ENCODE measurements around the gene WDR41.

WDR41 gene

GRCh38 chr5:77438071-77438470 is 54.0 kb downstream of the WDR41 start:
- TF ChIP-seq TAF1 (IDR thresholded peaks at IDR 0.05; ENCODE audit: borderline replicate concordance, insufficient read depth, low read length), result no peak
- TF ChIP-seq POLR2AphosphoS5 (IDR thresholded peaks at IDR 0.05; ENCODE audit: low read depth, low read length), result no peak
- TF ChIP-seq FOXP2 (optimal IDR thresholded peaks at IDR 0.05; ENCODE audit: borderline replicate concordance, extremely low read depth, extremely low read length, insufficient read depth), result no peak

GRCh38 chr5:77437194-77437593 is 54.9 kb downstream of the WDR41 start:
- TF ChIP-seq FOXP2 (optimal IDR thresholded peaks at IDR 0.05; ENCODE audit: borderline replicate concordance, extremely low read depth, extremely low read length, insufficient read depth) (no peak), POLR2AphosphoS5 (IDR thresholded peaks at IDR 0.05; ENCODE audit: low read depth, low read length) (no peak), TAF1 (IDR thresholded peaks at IDR 0.05; ENCODE audit: borderline replicate concordance, insufficient read depth, low read length) (no peak), REST (IDR thresholded peaks at IDR 0.05; ENCODE audit: insufficient read depth in 1 of 2, low read depth in 2 of 2, low read length in 2 of 2) (no peak), SIN3A (IDR thresholded peaks at IDR 0.05; ENCODE audit: borderline replicate concordance, insufficient read depth, low read length) (no peak)

GRCh38 chr5:77431719-77432118 is 60.4 kb downstream of the WDR41 start:
- TF ChIP-seq TAF1 (IDR thresholded peaks at IDR 0.05; ENCODE audit: borderline replicate concordance, insufficient read depth, low read length) (no peak), SIN3A (IDR thresholded peaks at IDR 0.05; ENCODE audit: borderline replicate concordance, insufficient read depth, low read length) (no peak), POLR2AphosphoS5 (IDR thresholded peaks at IDR 0.05; ENCODE audit: low read depth, low read length) (no peak), FOXP2 (optimal IDR thresholded peaks at IDR 0.05; ENCODE audit: borderline replicate concordance, extremely low read depth, extremely low read length, insufficient read depth) (no peak), REST (IDR thresholded peaks at IDR 0.05; ENCODE audit: insufficient read depth in 1 of 2, low read depth in 2 of 2, low read length in 2 of 2) (no peak)

GRCh38 chr5:77431286-77431685 is 60.8 kb downstream of the WDR41 start:
- TF ChIP-seq REST (IDR thresholded peaks at IDR 0.05; ENCODE audit: insufficient read depth in 1 of 2, low read depth in 2 of 2, low read length in 2 of 2) (no peak), SIN3A (IDR thresholded peaks at IDR 0.05; ENCODE audit: borderline replicate concordance, insufficient read depth, low read length) (no peak), POLR2AphosphoS5 (IDR thresholded peaks at IDR 0.05; ENCODE audit: low read depth, low read length) (no peak), TAF1 (IDR thresholded peaks at IDR 0.05; ENCODE audit: borderline replicate concordance, insufficient read depth, low read length) (no peak), FOXP2 (optimal IDR thresholded peaks at IDR 0.05; ENCODE audit: borderline replicate concordance, extremely low read depth, extremely low read length, insufficient read depth) (no peak)

GRCh38 chr5:77430726-77431125 is 61.4 kb downstream of the WDR41 start:
- TF ChIP-seq SIN3A (IDR thresholded peaks at IDR 0.05; ENCODE audit: borderline replicate concordance, insufficient read depth, low read length), result no peak
- no peak for TF ChIP-seq REST (IDR thresholded peaks at IDR 0.05; ENCODE audit: insufficient read depth in 1 of 2, low read depth in 2 of 2, low read length in 2 of 2)
- no peak for TF ChIP-seq POLR2AphosphoS5 (IDR thresholded peaks at IDR 0.05; ENCODE audit: low read depth, low read length)
- no peak for TF ChIP-seq TAF1 (IDR thresholded peaks at IDR 0.05; ENCODE audit: borderline replicate concordance, insufficient read depth, low read length)
- no peak for TF ChIP-seq FOXP2 (optimal IDR thresholded peaks at IDR 0.05; ENCODE audit: borderline replicate concordance, extremely low read depth, extremely low read length, insufficient read depth)

Measured in PFSK-1 (cell line).